ENCODE data around the gene SKP2.

DNA sequence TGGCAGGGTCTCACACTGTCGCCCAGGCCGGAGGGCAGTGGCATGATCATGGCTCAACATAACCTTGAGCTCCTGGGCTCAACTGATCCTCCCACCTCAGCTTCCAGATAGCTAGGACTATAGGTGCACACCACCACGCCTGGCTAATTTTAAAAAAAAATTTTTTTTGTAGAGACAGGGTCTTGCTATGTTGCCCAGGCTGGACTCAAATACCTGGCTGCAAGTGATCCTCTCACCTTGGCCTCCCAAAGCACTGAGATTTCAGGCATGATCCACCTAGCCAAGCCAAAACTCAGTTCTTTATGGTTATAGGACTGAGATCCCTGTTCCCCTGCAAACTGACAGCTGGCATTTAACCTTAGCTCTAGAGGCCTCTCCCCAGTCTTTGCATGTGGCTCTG, 5.5 kb upstream of the SKP2 start:
- no peak for TF ChIP-seq POLR2A (IDR thresholded peaks at IDR 0.05)
- TF ChIP-seq, protein P1, sequence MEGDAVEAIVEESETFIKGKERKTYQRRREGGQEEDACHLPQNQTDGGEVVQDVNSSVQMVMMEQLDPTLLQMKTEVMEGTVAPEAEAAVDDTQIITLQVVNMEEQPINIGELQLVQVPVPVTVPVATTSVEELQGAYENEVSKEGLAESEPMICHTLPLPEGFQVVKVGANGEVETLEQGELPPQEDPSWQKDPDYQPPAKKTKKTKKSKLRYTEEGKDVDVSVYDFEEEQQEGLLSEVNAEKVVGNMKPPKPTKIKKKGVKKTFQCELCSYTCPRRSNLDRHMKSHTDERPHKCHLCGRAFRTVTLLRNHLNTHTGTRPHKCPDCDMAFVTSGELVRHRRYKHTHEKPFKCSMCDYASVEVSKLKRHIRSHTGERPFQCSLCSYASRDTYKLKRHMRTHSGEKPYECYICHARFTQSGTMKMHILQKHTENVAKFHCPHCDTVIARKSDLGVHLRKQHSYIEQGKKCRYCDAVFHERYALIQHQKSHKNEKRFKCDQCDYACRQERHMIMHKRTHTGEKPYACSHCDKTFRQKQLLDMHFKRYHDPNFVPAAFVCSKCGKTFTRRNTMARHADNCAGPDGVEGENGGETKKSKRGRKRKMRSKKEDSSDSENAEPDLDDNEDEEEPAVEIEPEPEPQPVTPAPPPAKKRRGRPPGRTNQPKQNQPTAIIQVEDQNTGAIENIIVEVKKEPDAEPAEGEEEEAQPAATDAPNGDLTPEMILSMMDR (IDR thresholded peaks at IDR 0.05) = no peak

Measured in testis (tissue), 2 donors.